ENCODE measurements around the gene FARS2. TPM values are rescaled to one million over a fixed set of nuclear protein-coding genes. Genes with fewer than 3 reads are reported as not detected.

The FARS2 gene
- total RNA-seq, 1 donor from 2014 or later = 18.3 TPM

GRCh38 chr6:5550631-5551030, 289.3 kb downstream of the FARS2 start:
- Histone ChIP-seq H3K36me3 (no peaks in the 10 kb centered on the region), H3K4me3 (no peak overlapping the region), H3K4me1 (no peaks in the 10 kb centered on the region), H3K9me3 (no peaks in the 10 kb centered on the region), H3K27me3 (no peaks in the 10 kb centered on the region), H3K27ac (no peak overlapping the region)
- DNase-seq (no peak), ATAC-seq (no peak)
- intact Hi-C loops (cut with DNase I) = no loop called here
- TF ChIP-seq, protein P1, sequence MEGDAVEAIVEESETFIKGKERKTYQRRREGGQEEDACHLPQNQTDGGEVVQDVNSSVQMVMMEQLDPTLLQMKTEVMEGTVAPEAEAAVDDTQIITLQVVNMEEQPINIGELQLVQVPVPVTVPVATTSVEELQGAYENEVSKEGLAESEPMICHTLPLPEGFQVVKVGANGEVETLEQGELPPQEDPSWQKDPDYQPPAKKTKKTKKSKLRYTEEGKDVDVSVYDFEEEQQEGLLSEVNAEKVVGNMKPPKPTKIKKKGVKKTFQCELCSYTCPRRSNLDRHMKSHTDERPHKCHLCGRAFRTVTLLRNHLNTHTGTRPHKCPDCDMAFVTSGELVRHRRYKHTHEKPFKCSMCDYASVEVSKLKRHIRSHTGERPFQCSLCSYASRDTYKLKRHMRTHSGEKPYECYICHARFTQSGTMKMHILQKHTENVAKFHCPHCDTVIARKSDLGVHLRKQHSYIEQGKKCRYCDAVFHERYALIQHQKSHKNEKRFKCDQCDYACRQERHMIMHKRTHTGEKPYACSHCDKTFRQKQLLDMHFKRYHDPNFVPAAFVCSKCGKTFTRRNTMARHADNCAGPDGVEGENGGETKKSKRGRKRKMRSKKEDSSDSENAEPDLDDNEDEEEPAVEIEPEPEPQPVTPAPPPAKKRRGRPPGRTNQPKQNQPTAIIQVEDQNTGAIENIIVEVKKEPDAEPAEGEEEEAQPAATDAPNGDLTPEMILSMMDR (IDR thresholded peaks at IDR 0.05) = no peak

- DNase-seq (no peak), ATAC-seq (no peak)
- intact Hi-C loops (cut with DNase I) = no loop called here
- Histone ChIP-seq H3K4me1 (no peaks in the 10 kb centered on the region), H3K4me3 (no peak overlapping the region), H3K27ac (no peak overlapping the region), H3K27me3 (no peaks in the 10 kb centered on the region), H3K9me3 (no peaks in the 10 kb centered on the region), H3K36me3 (no peaks in the 10 kb centered on the region)
- TF ChIP-seq, protein P1 (IDR thresholded peaks at IDR 0.05) = no peak
Observed at GRCh38 chr6:5552243-5552642, 290.9 kb downstream of the FARS2 start.

DNA sequence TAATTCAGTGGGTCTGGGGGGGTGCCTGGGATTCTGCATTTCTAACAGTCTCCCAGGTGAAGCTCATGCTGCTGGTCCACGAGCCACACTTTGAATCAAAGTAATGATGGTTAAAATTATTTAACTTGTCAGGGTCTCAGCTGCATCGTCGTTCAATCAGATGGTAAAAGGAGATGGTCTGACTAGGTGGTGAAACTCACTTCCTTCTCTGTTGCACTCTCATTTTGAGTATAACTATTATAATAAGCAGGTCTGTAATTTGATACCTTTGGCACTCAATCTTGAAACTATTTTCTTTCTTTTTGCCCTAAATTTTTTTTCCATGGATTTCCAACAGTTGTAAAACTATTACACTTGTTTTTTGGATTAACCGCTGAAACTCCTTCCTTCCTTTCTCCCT, 292.5 kb downstream of the FARS2 start:
- Histone ChIP-seq H3K4me1 (no peaks in the 10 kb centered on the region), H3K27ac (no peak overlapping the region), H3K27me3 (no peaks in the 10 kb centered on the region), H3K9me3 (no peaks in the 10 kb centered on the region), H3K36me3 (no peaks in the 10 kb centered on the region), H3K4me3 (no peak overlapping the region)
- intact Hi-C loops (cut with DNase I) = no loop called here
- ATAC-seq (no peak), DNase-seq (no peak)
- TF ChIP-seq, protein P1 (IDR thresholded peaks at IDR 0.05) = no peak

- TF ChIP-seq, protein P1 (IDR thresholded peaks at IDR 0.05) = no peak
- H3K27me3 ChIP-seq = no peaks in the 10 kb centered on the region
- H3K4me1 ChIP-seq = no peaks in the 10 kb centered on the region
- no peaks in the 10 kb centered on the region for H3K36me3 ChIP-seq
- ATAC-seq = no peak
- no peaks in the 10 kb centered on the region for H3K9me3 ChIP-seq
- intact Hi-C loops (cut with DNase I) = no loop called here
- no peak for DNase-seq
- no peak overlapping the region for H3K4me3 ChIP-seq
- H3K27ac ChIP-seq = no peak overlapping the region
Observed at GRCh38 chr6:5554226-5554625, 292.9 kb downstream of the FARS2 start.

DNA sequence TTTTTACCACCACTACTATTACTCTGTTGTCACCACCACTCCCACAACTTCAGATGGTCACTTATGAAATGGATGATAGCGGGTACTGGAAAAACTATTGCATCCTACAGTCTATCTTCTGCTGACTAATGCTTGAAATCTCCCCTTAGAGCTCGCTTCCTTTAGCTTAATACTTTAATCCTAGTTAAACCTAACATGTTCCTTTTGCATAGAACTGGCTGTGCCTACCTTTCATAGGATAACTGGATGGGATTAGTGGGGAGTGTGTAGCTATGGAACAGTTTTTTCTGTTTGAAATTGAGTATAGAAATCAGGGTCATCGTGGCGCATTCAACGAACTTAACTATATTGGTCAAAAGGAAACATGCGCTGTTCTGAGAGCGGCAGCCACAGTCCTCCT, 294.7 kb downstream of the FARS2 start:
- ATAC-seq = no peak
- H3K4me1 ChIP-seq = no peaks in the 10 kb centered on the region

More for the DNA sequence above, 294.7 kb downstream of the FARS2 start:
- Histone ChIP-seq H3K36me3 (no peaks in the 10 kb centered on the region), H3K27me3 (no peaks in the 10 kb centered on the region), H3K9me3 (no peaks in the 10 kb centered on the region), H3K27ac (no peak overlapping the region), H3K4me3 (no peak overlapping the region)
- intact Hi-C loops (cut with DNase I) = no loop called here
- TF ChIP-seq, protein P1 (IDR thresholded peaks at IDR 0.05) = no peak
- DNase-seq = no peak

Data from upper lobe of right lung (tissue), 1 donor.